HG03439 (cell line): ENCODE data around the gene SMIM3.
"Not testable (repeated sequence)": the region's sequence is repeated elsewhere in the genome, so short reads cannot be mapped to it uniquely, and the experiment has no call there.

ENCODE experiments used
- ATAC-seq: cut with Tn5 transposase; IDR thresholded peaks from one replicate; pipeline ENCODE4 v1.9.1; 2021; ENCODE audit warnings: mild to moderate bottlenecking, moderate library complexity; ENCODE audit not compliant: unreplicated experiment

SMIM3 gene, protein sequence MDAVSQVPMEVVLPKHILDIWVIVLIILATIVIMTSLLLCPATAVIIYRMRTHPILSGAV

DNA sequence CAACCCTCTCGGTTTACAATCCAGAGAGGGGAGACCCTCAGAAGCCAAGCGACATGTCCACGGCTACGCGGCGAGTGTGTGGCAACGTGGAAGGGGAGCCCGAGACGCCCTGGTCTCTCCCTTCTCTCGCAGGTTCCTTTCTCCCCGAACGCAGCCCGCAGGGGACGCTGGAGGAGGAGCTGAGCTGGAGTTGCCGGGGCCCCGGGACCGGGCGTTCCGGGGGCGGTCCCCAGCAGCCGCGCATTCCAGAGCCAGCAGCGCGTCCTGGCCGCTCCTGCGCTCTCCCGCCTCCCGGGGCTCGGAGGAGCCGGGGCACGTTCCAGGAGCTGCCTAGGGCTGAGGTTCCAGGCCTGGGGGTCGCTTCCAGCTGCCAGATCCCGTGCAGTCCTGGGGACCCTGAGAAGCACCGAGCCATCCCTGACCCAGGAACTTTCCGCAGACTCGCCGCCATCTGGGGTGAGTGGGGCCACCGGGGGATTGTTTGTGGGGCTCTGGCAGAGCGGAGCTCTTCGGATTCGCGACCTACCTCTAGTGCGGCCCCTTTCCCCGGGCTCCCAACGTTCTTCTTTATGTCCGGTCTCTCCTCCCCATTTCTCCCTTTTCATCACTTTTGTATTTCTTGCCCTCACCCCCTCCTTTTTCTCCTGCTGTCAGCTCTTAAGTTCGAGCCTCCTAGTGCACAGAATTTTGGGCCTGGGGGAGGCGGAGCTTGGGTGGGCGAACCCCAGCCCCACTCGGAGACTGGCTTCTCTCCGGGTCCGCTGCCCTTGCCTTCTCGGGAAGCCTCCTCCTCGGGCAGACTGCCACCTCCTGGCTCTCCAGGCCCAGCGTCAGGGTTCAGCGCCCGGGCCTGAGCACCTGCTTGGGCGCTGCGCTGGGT, at the start of gene SMIM3:
Gene SMIM3 (plus strand): TSS at position 241 of the 880 bp plus-strand sequence. CDS start 16,684 bp downstream, outside the sequence.
- ATAC-seq: no peak

DNA sequence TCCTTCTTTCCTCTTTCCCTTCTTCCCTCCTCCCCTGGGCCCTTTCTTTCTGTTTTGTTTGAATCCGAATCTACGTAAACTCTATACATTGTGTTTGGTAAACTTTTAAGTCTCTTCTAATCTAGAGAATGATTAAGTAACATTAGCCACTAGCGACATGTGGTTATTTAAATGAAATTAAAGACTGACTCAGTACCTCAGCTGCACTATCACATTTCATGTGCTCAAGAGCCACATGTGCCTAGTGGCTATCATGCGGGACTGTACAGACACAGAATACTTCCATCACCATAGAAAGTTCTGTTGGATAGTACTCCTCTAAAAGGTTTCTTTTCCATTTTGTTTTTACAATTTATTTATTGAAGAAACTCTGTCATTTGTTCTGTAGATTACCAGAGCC, 48.7 kb upstream of the SMIM3 start:
- ATAC-seq: no peak

DNA sequence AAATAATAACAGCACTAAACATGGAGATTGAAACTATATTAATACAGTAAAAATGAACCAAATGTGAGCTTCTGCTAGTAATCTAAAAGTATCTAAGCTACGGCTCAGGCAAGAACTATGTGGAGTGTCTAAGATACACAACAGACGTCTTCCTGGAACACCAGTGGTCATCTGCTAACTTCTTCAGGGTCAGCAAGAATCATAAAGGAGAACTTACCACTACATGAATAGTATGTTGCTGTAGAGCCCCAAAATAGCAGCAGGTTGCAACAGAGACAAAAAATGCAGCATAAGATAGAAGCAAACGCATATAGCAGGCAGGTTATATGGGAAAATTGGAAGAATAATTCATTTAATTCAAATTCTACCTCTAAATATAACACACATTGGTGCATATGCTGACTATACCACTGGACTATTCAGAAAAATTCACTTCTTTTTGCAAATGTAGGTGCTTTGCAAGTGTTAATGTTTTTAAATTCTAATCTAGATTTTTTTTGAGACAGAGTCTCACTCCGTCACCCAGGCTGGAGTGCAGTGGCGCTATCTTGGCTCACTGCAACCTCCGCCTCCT, 46.8 kb upstream of the SMIM3 start:
- ATAC-seq: no peak

DNA sequence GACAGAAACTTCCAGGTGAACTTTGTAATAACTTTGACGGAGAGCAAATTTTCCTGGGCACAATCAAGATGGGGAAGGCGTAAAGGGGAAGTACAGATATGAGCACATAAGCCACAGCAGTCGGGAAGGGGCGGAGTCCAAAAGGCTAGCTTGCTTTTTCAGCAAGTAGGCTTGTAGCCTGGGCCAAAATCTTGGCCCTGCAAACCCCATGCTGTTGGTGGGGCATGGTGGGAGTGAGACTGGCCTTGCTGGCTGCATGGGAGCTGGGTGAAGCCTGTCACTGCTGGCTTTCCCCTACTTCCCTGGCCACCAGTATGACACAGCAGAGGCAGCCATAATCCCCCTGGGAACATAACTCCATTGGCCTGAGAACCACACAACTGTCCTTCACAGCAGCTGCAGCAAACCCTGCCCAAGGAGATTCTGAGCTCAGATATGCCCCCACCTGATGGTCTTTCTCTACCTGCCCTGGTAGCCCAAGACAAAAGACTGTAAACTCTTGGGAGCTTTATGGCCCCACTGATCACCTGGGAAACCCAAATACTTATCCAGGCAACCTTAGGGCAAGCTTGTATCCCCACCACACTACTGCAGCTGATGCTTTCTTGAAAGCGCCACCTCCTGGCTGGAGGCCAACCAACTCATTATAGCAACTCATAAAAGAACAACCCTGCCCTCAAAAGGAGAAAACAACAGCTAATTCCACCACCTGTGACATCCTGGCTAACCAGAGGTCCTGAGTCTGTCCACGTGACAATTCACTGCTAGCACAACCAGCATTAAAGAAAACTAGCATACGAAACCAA, 43.8 kb upstream of the SMIM3 start:
- ATAC-seq: peak; percentile 75

DNA sequence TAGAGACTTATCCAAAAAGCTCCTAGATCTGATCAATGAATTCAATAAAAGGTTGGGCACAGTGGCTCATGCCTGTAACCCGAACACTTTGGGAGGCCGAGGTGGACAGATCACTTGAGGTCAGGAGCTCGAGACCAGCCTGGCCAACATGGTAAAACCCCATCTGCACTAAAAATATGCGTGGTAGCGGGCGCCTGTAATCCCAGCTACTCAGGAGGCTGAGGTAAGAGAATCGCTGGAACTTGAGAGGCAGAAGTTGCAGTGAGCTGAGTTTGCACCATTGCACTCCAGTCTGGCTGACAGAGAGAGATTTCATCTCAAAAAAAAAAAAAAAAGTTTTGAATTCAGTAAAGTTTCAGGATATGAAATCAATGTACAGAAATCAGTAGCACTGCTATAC, 39.7 kb upstream of the SMIM3 start:
- no peak for ATAC-seq

DNA sequence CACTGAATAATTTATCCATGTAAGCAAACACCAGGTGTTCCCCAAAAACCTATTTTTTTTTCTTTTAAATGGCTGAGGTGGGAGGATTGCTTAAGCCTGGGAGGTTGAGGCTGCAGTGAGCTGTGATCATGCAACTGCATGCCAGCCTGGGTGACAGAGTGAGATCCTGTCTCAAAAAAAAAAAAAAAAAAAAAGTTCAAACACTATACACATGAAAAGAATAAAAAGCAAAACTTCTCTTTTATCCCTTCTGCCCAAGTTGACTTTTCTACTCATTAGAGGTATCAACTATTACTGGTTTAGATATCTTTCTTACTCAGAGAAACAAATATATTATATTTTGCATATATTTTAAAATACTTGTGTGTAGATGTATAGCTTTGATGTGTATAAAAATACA, 37.6 kb upstream of the SMIM3 start:
- no peak for ATAC-seq

DNA sequence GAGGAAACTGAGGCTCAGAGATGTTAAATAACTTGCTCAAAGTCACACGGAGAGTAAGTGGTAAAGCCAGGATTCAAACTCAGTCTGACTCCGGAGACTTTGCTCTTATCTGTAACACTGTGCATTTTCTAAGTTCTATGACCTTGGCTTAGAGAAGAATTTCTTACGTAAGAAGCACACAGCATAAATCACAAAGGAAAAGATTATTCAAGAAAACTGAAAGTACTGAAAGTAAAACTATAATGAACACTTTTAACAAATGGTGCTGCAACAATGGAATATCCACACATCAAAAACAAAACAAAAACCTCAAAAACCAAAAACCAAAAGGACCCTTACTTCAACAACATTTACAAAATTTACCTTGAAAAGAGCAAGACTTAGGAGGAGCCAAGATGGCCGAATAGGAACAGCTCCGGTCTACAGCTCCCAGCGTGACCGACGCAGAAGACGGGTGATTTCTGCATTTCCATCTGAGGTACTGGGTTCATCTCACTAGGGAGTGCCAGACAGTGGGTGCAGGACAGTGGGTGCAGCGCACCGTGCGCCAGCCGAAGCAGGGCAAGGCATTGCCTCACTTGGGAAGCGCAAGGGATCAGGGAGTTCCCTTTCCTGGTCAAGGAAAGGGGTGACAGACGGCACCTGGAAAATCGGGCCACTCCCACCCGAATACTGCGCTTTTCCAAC, 36.0 kb upstream of the SMIM3 start:
- ATAC-seq: not testable (repeated sequence)

DNA sequence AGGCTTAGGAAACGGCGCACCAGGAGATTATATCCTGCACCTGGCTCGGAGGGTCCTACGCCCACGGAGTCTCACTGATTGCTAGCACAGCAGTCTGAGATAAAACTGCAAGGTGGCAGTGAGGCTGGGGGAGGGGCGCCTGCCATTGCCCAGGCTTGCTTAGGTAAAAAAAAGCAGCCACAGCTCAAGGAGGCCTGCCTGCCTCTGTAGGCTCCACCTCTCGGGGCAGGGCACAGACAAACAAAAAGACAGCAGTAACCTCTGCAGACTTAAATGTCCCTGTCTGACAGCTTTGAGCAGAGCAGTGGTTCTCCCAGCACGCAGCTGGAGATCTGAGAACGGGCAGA, 35.4 kb upstream of the SMIM3 start:
- not testable (repeated sequence) for ATAC-seq

DNA sequence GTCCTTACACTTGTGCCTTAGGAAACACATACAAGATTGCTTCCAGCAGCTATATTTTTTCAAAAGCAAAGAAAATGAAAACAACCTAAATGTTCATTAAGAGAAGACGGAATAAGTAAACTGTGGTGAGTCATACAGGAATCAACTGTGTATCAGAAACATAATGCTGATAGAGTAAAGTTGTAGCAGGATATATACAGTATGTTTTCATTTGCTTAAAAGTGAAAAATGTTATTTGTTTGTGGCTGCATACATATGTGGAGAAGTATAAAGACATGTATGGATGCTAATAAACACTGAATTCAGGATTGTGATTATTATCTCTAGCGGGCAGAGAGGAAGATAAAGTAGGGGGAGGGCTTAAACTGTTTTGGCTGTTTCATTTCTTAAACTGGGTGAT, 28.1 kb upstream of the SMIM3 start:
- no peak for ATAC-seq

DNA sequence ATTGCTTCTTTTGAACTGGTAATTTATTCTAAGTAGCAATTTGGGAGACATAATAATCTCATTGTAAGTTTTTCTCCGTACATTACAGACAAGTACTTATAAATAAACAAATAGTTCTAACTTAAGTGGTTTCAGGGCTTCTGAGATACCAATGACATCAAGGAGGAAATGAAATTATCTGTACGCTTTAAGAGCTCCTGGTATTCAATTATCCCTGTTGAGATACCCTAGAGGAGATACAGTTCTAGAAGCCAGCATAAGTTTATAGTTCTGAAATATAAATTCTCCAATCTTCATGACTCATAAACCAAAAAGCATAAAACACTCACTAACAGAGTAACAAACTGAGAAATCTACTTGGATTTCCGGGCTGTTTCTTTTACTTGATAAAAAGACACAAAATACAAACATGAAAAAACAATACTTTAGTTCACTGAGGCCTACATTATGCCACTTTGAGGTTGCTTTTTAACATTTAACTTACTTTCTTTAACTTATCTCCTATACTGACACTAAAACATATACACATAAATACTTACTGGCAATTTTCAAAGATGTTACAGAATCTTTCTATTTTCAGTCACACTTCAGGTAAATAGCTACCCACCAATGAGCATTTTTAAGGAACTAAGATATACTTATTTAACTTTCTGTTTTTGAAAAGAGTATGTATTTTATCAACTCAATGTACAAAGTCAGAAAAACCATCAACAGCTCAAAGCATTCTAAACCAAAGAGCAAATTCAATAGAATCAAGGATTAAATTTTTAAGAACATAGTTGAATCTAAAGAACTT, 27.3 kb upstream of the SMIM3 start:
- ATAC-seq: no peak

DNA sequence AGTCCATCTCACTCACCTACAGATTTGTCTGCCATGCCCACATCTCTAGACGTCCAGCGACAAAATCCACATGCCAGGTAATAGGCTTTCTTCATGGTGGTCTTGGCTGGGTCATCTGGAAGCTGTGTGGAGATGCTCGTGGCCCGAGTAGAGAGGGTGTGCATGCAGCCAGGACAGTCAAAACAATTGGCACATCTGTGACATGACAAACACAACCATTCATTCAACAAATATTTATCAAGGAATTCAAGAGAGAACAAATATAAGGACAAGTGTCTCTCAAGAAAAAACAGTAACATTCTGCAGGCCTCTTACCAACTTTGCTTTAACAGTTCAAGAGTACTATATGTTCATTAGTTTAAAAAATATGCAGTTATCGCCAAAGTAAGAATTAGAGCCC, 25.1 kb upstream of the SMIM3 start:
- ATAC-seq: no peak

DNA sequence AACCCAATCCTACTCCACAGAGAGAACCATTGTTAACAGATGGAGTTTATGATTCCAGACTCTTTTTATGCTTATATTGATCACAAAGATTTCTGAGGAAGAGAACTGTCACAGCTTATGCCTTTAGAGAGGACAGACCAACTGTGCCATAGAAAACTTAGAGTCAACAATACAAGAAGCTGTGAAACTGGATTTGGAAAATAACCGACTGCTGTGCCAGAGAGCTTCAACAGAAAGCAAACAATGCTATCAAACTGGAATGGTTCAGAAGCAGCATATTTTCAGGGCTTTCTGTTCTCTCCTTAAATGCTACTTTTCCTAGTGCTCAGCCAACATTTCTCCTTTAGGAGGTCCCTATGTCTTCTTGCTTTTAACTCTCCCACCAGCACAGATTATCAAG, 24.7 kb upstream of the SMIM3 start:
- no peak for ATAC-seq

DNA sequence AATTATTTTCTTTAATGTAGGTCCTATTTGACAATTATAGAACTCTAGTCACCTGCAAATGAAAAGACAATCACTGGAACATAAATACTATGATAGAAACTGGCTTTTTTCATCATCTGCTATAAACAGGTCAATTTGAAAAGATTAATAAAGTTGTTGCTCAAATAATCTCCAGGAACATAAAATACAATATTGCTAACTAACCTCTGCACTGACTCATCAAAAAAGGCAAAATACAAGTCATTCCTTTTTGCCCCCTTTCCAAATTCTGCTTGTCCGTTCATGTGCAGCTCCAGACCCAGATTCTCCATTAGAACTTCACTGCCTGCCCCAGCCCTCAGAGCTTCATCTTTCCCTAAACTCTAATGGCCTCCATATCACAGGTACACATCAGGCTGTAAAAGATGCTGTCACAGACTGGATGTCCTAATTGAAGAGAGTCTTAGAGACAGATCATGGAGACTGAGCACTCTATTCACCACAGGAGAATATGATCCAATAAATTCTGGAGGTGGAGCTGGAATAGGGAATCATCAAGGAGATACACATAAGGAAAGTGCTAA, 21.4 kb upstream of the SMIM3 start:
- ATAC-seq: no peak

DNA sequence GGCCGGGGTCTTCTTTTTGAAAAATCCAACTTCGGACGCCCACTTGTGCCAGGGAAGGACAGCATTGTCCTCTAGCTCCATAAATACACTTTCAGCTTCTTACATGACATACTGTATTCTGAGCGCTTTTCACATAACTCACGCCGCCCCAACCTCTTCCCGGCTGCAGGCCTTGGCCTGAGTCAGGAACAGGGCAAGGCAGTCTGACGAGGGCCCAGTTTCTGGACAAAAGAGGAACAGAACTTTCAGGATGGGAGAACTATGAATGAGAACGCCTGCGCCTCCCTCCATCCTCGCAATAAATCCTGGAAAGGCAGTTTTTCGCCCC, 20.4 kb upstream of the SMIM3 start:
- ATAC-seq: peak; percentile 27

DNA sequence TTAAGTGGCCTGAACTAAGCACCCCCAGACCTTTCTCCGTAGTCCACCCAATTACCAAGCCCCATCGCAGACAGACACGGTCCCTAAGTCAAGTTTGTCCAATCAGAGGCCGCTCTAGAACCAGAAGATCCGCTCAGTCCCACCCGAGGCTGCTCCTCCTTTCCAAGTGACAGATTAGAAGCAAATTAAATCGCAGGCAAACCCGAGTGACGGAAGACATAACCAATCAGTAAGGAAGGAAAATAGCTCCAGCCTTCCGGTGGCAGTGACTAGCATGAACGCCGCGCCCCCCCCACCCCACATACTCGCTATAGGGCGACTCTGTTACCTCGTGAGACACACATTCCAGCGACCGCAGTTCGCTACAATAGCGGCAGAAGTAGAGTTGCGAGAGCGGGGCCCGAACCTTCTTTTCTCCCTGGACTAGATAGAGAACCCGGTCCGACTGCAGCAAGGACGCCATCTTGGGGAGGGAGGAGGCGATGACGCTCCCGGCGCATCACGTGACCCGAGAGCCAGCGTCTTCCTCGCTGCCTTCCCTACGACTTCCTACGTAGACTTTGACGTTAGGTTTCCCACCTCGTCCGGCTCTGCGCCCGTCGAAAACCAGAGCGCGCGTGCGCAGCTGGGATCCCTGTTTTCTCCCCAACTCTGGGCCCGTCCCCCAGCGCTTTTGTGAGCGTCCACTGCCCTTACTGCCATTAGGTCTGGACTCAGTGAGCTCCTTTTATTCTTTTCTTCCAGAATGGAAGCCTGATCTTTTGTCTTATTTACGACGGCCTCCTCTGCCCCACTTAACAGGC, 19.8 kb upstream of the SMIM3 start, which contains the start of gene DCTN4:
Gene DCTN4 (minus strand): TSS at position 487 of the 803 bp plus-strand sequence. CDS start 24 bp downstream, at position 463.
- ATAC-seq: peak; percentile 96

DNA sequence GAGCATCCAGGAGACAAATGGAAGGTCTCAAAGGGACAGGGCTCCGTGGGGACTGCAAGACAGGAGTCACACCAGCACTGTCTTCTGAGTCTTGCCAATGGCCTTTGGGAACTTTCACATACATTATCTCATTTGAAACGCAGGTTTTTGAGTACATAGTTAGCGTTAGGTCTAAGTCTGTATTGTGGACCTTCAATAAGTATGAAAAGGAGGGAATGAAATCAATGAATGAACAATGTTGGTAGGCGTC, 19.3 kb upstream of the SMIM3 start:
- ATAC-seq: no peak

DNA sequence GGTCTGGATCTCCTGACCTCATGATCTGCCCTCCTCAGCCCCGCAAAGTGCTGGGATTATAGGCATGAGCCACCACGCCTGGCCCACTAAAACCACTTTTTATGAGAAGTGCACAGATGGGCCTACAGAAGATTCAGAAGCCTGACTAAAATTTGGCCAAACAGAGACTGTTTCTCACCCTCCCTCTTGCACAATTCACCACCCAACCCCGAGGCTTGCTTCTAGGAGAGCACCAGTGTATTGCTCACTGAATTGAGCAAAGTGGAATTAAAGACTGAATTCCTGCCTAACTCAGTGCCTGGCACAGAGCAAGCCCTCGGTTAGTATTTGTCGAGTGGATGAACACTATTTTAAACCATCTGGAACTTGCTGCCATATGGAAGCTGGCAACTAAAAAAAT, 16.3 kb upstream of the SMIM3 start:
- no peak for ATAC-seq

DNA sequence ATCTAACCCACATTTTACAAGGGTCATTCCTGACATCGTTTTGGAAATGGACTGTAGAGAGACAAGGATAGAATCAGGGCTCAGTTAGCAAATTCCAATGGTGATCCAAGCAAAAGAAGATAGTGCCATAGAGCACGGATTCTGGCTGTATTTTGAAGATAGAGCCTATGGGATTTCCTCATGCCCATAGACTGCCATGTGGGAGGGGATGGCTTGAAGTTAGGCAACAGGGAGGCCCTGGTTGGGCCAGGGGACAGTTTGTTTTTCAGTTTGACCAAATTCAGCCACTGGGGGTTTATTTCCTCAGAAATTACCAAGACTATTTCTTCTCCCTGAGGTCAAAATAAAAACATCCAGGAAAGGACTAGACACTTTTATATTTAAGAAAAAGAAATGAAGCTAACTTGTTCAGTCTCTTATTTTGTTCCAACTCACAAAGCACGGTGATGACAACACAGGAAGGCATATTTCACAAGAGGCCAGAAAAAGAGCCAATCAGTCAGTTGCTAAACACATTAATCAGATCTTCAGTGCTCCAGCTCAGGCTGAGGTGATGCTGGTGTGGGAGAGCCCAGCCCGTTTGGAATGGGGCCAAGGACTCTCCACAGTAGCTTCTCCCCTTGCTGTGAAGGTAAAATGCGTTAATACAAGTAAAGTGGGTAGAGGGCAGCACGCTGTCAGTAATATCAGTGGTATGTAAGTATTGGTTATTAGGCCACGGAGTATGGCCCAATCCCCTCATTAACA, 15.4 kb upstream of the SMIM3 start:
- ATAC-seq: no peak

DNA sequence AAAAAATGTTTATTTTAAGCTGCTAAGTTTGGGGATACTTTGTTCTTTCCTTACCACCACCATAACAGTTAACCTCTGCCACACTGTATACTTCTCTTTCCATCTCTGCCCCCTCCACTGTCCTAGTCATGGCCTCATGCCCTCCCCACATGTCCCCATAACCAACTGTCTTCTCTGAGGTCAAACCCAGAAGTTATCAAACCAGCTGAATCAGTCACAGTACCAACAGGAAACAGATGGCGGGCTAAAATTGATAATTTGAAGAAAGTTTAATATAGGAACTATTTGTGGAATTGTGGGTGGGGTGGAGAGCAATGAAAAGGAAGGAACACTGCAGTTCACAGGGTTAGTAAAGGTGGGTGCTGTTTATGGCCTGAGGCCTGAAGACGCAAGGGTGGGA, 14.0 kb upstream of the SMIM3 start:
- ATAC-seq: no peak
